Lung (tissue), 12 donors: ENCODE measurements around the gene RASL11A. TPM values are rescaled to one million over a fixed set of nuclear protein-coding genes. Genes with fewer than 3 reads are reported as not detected.

ENCODE experiments used
- ATAC-seq: fragments of 200-7000 bp; cut with Tn5 transposase; one replicate; pipeline ENCODE4 v1.9.1; 2020; ENCODE audit warnings: moderate number of reproducible peaks; ENCODE audit not compliant: insufficient read depth, low FRiP score
- DNase-seq, 3 donors: peaks; one replicate each; pipeline ENCODE4 v3.0.0-alpha.2; 2013 to 2017
- H3K27ac ChIP-seq, 2 donors: one replicate each; pipeline ENCODE4 v1.5.1; 2013; ENCODE audit warnings: mild to moderate bottlenecking in 2 of 2, moderate library complexity in 2 of 2, control low read depth in 1 of 2, inconsistent platforms in 1 of 2, low read depth in 1 of 2, low read length in 1 of 2
- H3K27me3 ChIP-seq, 3 donors: one replicate each; pipeline ENCODE4 v1.5.1; 2013; ENCODE audit warnings: low read length in 2 of 3; ENCODE audit not compliant: control insufficient read depth in 3 of 3, insufficient read depth in 3 of 3
- H3K36me3 ChIP-seq, 4 donors: one replicate each; pipeline ENCODE4 v1.5.1; 2013; ENCODE audit warnings: low read length in 4 of 4, mild to moderate bottlenecking in 1 of 4, moderate library complexity in 1 of 4; ENCODE audit not compliant: control insufficient read depth in 4 of 4, insufficient read depth in 4 of 4
- H3K4me1 ChIP-seq, 5 donors: one replicate each; pipeline ENCODE4 v1.5.1; 2013; ENCODE audit warnings: low read length in 5 of 5, mild to moderate bottlenecking in 2 of 5, moderate library complexity in 1 of 5; ENCODE audit not compliant: control insufficient read depth in 5 of 5, insufficient read depth in 5 of 5
- H3K4me3 ChIP-seq: one replicate; pipeline ENCODE4 v1.5.1; 2013; ENCODE audit warnings: mild to moderate bottlenecking, control low read depth, moderate library complexity
- H3K9ac ChIP-seq, 2 donors: one replicate each; pipeline ENCODE4 v1.5.1; 2013; ENCODE audit warnings: low read length in 2 of 2, control low read depth in 1 of 2; ENCODE audit not compliant: insufficient read depth in 1 of 2
- H3K9me3 ChIP-seq, 4 donors: one replicate each; pipeline ENCODE4 v1.5.1; 2013; ENCODE audit warnings: low read length in 3 of 4, mild to moderate bottlenecking in 1 of 4, moderate library complexity in 1 of 4; ENCODE audit not compliant: control insufficient read depth in 4 of 4, insufficient read depth in 3 of 4
- CTCF ChIP-seq: IDR thresholded peaks from 2 replicates; pipeline ENCODE4 v1.5.1; 2012; ENCODE audit warnings: mild to moderate bottlenecking; ENCODE audit errors: control extremely low read depth, extremely low read depth
- WGBS, 2 donors: extraction: QIAGEN DNeasy Blood & Tissue Kit; methylation state at CpG; one replicate each; pipeline ENCODE4 v1.1.7; 2013; 5-methylcytosine and 5-hydroxymethylcytosine counted together
- polyA plus RNA-seq, 2 donors: library from polyadenylated mRNA; stranded (reverse); fragments of 200-250 nt; gene quantifications; one replicate each; pipeline ENCODE4 v1.2.1, GENCODE V29; 2013
- total RNA-seq, 2 donors: library from RNA; depleted of rRNA in 1 of 2; stranded (reverse); fragments of >200 nt in 1 of 2; gene quantifications; one replicate each; pipeline ENCODE4 v1.2.1, GENCODE V29; 2014 to 2021
- donor health status: control.
- donor health status: control.
- donor health status: Bipolar disorder and iron deficiency.
- donor health status: healthy.
- donor health status: DM: yes; HTN: yes; CAD: no.

RASL11A gene
- total and polyA plus RNA-seq, 4 donors, result 12.1 to 31.5 (median 15.2) TPM

GRCh38 chr13:27261396-27261795, 9.2 kb upstream of the RASL11A start:
- no peak for TF ChIP-seq CTCF
- Histone ChIP-seq H3K27ac (no peak overlapping the region), H3K9me3 (no peaks in the 10 kb centered on the region), H3K4me3 (no peak overlapping the region), H3K27me3 (no peaks in the 10 kb centered on the region), H3K4me1 (peaks cover 0 to 2% (median 0%) of the 10 kb centered on the region in 5 donors), H3K9ac (no peak overlapping the region), H3K36me3 (peaks cover 12 to 29% (median 16%) of the 10 kb centered on the region in 4 donors)
- peak; percentile 9 for ATAC-seq
- WGBS, 2 donors, result 56 to 85% methylated on average over 5 of the region's 5 CpGs
- DNase-seq, result peak in 1 of 3 donors; percentile 57

DNA sequence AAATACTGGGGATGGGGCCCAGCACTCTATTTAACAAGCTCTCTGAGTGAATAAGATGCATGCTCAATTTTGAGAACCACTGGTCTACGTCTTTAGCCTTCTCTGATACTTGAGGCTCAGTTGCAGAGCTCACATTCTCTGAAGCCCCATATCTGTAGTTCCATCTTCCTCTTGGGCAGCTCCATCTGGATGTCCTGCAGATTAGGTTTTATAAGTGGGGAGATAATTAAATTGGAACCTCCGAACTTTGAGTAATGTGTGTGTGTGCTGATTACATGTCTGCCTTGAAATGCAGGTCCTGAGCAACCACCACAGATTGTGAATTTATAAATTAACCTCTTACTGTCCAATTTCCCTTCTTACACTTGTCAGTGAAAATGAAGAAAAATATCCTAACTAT, 7.2 kb upstream of the RASL11A start:
- peaks cover 0 to 11% (median 3%) of the 10 kb centered on the region in 4 donors for H3K36me3 ChIP-seq
- H3K4me3 ChIP-seq, result no peak overlapping the region
- H3K4me1 ChIP-seq, result peaks cover 0 to 4% (median 0%) of the 10 kb centered on the region in 5 donors
- no peak for DNase-seq
- no peak for TF ChIP-seq CTCF
- H3K9me3 ChIP-seq, result no peaks in the 10 kb centered on the region
- no peak for ATAC-seq
- H3K9ac ChIP-seq, result no peak overlapping the region
- no peak overlapping the region for H3K27ac ChIP-seq
- no peaks in the 10 kb centered on the region for H3K27me3 ChIP-seq
- WGBS, 2 donors, result 66 to 75% methylated on average over 2 of the region's 2 CpGs

GRCh38 chr13:27264181-27264580, 6.4 kb upstream of the RASL11A start:
- H3K9me3 ChIP-seq, result peaks cover 0 to 2% (median 0%) of the 10 kb centered on the region in 4 donors
- peaks cover 0 to 8% (median 0%) of the 10 kb centered on the region in 4 donors for H3K36me3 ChIP-seq
- H3K4me3 ChIP-seq, result no peak overlapping the region
- H3K27me3 ChIP-seq, result no peaks in the 10 kb centered on the region
- H3K4me1 ChIP-seq, result peaks cover 0 to 4% (median 0%) of the 10 kb centered on the region in 5 donors
- H3K27ac ChIP-seq, result peak overlapping the region in 1 of 2 donors; percentile 3
- H3K9ac ChIP-seq, result peak overlapping the region in 1 of 2 donors; percentile 32
- WGBS, 2 donors, result 71 to 77% methylated on average over 5 of the region's 5 CpGs
- TF ChIP-seq CTCF, result no peak
- ATAC-seq (no peak), DNase-seq (peak; percentile 43 to 56 (median 53))

DNA sequence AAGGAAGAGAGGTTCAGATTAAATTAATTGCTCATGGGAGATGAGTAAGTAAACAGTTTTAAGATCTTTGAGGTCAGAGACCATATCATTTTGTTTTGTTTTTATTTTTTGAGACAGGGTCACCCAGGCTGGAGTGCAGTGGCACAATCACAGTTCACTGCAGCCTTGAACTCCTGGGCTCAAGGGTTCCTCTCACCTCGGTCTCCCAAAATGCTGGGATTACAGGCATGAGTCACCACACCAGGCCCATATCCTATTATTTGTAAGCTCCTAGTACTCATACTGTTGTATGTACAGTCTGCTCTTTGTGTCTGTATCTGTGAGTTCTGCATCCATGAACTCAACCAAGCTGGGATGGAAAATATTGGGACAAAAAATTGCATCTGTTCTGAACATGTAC, 6.0 kb upstream of the RASL11A start:
- H3K27me3 ChIP-seq, result no peaks in the 10 kb centered on the region
- 68 to 77% methylated on average over 1 of the region's 1 CpG for WGBS, 2 donors
- no peak overlapping the region for H3K9ac ChIP-seq
- ATAC-seq (no peak), DNase-seq (no peak)
- peak overlapping the region in 1 of 2 donors; percentile 3 for H3K27ac ChIP-seq
- peaks cover 0 to 7% (median 0%) of the 10 kb centered on the region in 4 donors for H3K36me3 ChIP-seq
- no peak overlapping the region for H3K4me3 ChIP-seq
- peaks cover 0 to 5% (median 0%) of the 10 kb centered on the region in 5 donors for H3K4me1 ChIP-seq
- peaks cover 0 to 3% (median 0%) of the 10 kb centered on the region in 4 donors for H3K9me3 ChIP-seq
- no peak for TF ChIP-seq CTCF
